Kidney (tissue), 14 donors: ENCODE results near the gene TPBGL. TPM values are rescaled to one million over a fixed set of nuclear protein-coding genes. Genes with fewer than 3 reads are reported as not detected.
A peak's percentile ranks its signal among the peaks of the same experiment; 100 is the strongest.

Experiments
- DNase-seq, 5 donors: peaks; one replicate each; pipeline ENCODE4 v3.0.0-alpha.2; 2013 to 2020
- FAIRE-seq: peaks from 2 replicates; lab custom pipeline; 2012; peaks lifted over from hg19 to GRCh38; lab: Jason Lieb, UNC
- H3K27ac ChIP-seq, 2 donors: one replicate each; pipeline ENCODE4 v1.7.0; 2013; ENCODE audit warnings: low read depth in 2 of 2, low read length in 2 of 2, inconsistent platforms in 1 of 2
- H3K27me3 ChIP-seq: one replicate; pipeline ENCODE4 v1.7.1; 2013; ENCODE audit warnings: low read length, inconsistent platforms; ENCODE audit not compliant: control insufficient read depth, insufficient read depth
- H3K36me3 ChIP-seq, 3 donors: one replicate each; pipeline versions ENCODE4 v1.7.0 to v1.7.1; 2013; ENCODE audit warnings: low read length in 3 of 3, control low read depth in 1 of 3, inconsistent platforms in 1 of 3; ENCODE audit not compliant: insufficient read depth in 3 of 3, control insufficient read depth in 2 of 3
- H3K4me1 ChIP-seq, 3 donors: one replicate each; pipeline versions ENCODE4 v1.7.0 to v1.7.1; 2013; ENCODE audit warnings: low read length in 3 of 3, inconsistent platforms in 1 of 3, low read depth in 1 of 3; ENCODE audit not compliant: control insufficient read depth in 2 of 3, insufficient read depth in 2 of 3
- H3K4me3 ChIP-seq, 3 donors: one replicate each; pipeline versions ENCODE4 v1.7.0 to v1.8.1; 2013; ENCODE audit warnings: low read length in 3 of 3, control low read depth in 1 of 3, inconsistent platforms in 1 of 3
- H3K9ac ChIP-seq, 3 donors: one replicate each; pipeline versions ENCODE4 v1.7.0 to v1.7.1; 2013; ENCODE audit warnings: low read length in 3 of 3, control low read depth in 1 of 3, inconsistent platforms in 1 of 3
- H3K9me3 ChIP-seq, 3 donors: one replicate each; pipeline versions ENCODE4 v1.7.0 to v1.7.1; 2013; ENCODE audit warnings: low read length in 3 of 3, control low read depth in 1 of 3, inconsistent platforms in 1 of 3; ENCODE audit not compliant: control insufficient read depth in 2 of 3, insufficient read depth in 1 of 3
- CTCF ChIP-seq: IDR thresholded peaks from 3 replicates; pipeline ENCODE4 v1.5.1; 2012; ENCODE audit warnings: mild to moderate bottlenecking, moderate library complexity, borderline replicate concordance; ENCODE audit not compliant: insufficient read depth; ENCODE audit errors: extremely low read depth
- intact Hi-C: fragments of 100-400 bp; cut with DNase I; formaldehyde crosslinking; loops from one replicate; pipeline ENCODE4 v1.11.1; 2022
- polyA plus RNA-seq: library from polyadenylated mRNA; stranded (reverse); fragments of 350-450 nt; fragmentation: Illumina TruSeq; extraction: RNeasy Lipid Tissue Mini Kit (QIAGEN cat#74804); gene quantifications from one replicate; pipeline ENCODE4 v1.2.3, GENCODE V29; 2014; ENCODE audit warnings: low read depth, low replicate concordance; ENCODE audit not compliant: insufficient read depth
- total RNA-seq: library from RNA; stranded (reverse); fragmentation: NEBNext Ultra II Directional; extraction: Animal tissue kit (Norgen Biotek cat#: 25700); gene quantifications from one replicate; pipeline ENCODE4 v1.2.1, GENCODE V29; 2021
- donor health status: control.
- donor health status: control.
- donor health status: control.
- donor health status: control.
- donor health status: control.
- donor health status: DM: yes; HTN: yes; CAD: no.
- donor health status: Normal renal cell carcinoma (clear cell type).

TPBGL gene
- total and polyA plus RNA-seq, 2 donors from 2014 or later = 0.13 to 0.69 TPM

- H3K36me3 ChIP-seq = no peaks in the 10 kb centered on the region
- intact Hi-C loops = loop anchor here (5.0 to 10.0 kb wide), 3 partner anchors 103 to 313 kb away; no protein-coding TSS in a partner anchor
- no peak for FAIRE-seq
- H3K9me3 ChIP-seq = no peaks in the 10 kb centered on the region
- peaks cover 0 to 10% (median 0%) of the 10 kb centered on the region in 3 donors for H3K4me1 ChIP-seq
- peaks cover 15% of the 10 kb centered on the region for H3K27me3 ChIP-seq
- peak in 2 of 5 donors; percentile 11 to 26 for DNase-seq
- no peak overlapping the region for H3K9ac ChIP-seq
- TF ChIP-seq CTCF = no peak
- no peak overlapping the region for H3K4me3 ChIP-seq
- no peak overlapping the region for H3K27ac ChIP-seq
Measured at GRCh38 chr11:75245356-75246005, 4.9 kb downstream of the TPBGL start.

- Histone ChIP-seq H3K27me3 (peaks cover 15% of the 10 kb centered on the region), H3K36me3 (no peaks in the 10 kb centered on the region), H3K4me3 (no peak overlapping the region), H3K4me1 (peaks cover 0 to 7% (median 0%) of the 10 kb centered on the region in 3 donors), H3K27ac (no peak overlapping the region), H3K9ac (no peak overlapping the region), H3K9me3 (no peaks in the 10 kb centered on the region)
- peak in 1 of 5 donors; percentile 60 for DNase-seq
- intact Hi-C loops = loop anchor here (5.0 to 10.0 kb wide), 3 partner anchors 104 to 314 kb away; no protein-coding TSS in a partner anchor
- FAIRE-seq = no peak
- no peak for TF ChIP-seq CTCF
Measured at GRCh38 chr11:75246006-75246670, 5.6 kb downstream of the TPBGL start.

GRCh38 chr11:75246671-75247350 lies 6.2 kb downstream of the TPBGL start:
- no peak for TF ChIP-seq CTCF
- intact Hi-C loops = loop anchor here (5.0 to 10.0 kb wide), 3 partner anchors 105 to 315 kb away; no protein-coding TSS in a partner anchor
- Histone ChIP-seq H3K27ac (no peak overlapping the region), H3K36me3 (no peaks in the 10 kb centered on the region), H3K4me1 (peaks cover 0 to 3% (median 0%) of the 10 kb centered on the region in 3 donors), H3K9ac (no peak overlapping the region), H3K4me3 (no peak overlapping the region), H3K27me3 (peaks cover 15% of the 10 kb centered on the region), H3K9me3 (no peaks in the 10 kb centered on the region)
- FAIRE-seq (no peak), DNase-seq (peak; percentile 44 to 59 (median 53))
